H1 (cell line): ENCODE results near the gene RGS16. TPM values are rescaled to one million over a fixed set of nuclear protein-coding genes. Genes with fewer than 3 reads are reported as not detected.

Experiments
- CHD1 ChIP-seq: IDR thresholded peaks from 2 replicates; pipeline ENCODE4 v1.6.1; 2012; ENCODE audit warnings: low read depth, low read length, improper control_type of control experiment
- MAFK ChIP-seq: IDR thresholded peaks from 2 replicates; pipeline ENCODE4 v1.6.1; 2012; ENCODE audit warnings: low read depth, mild to moderate bottlenecking, improper control_type of control experiment, low read length
- SIN3A ChIP-seq, 2 experiments: IDR thresholded peaks in 1 of 2; conservative IDR thresholded peaks in 1 of 2; 2 replicates each; pipeline ENCODE4 v1.6.1; 2011 to 2012; ENCODE audit warnings: low read length in 2 of 2, improper control_type of control experiment in 1 of 2, low read depth in 1 of 2, mild to moderate bottlenecking in 1 of 2
- USF2 ChIP-seq: IDR thresholded peaks from 2 replicates; pipeline ENCODE4 v1.6.1; 2011; ENCODE audit warnings: low read length, improper control_type of control experiment
- polyA plus RNA-seq, 7 experiments: library from polyadenylated mRNA; depleted of rRNA in 3 of 7; stranded (reverse) in 5 of 7; unstranded in 2 of 7; fragments of >200 nt in 5 of 7; fragments of 200-250 nt in 2 of 7; gene quantifications; 1 replicate in 5 of 7; 2 replicates in 1 of 7; 4 replicates in 1 of 7; pipeline versions ENCODE4 v1.2.1 to v1.2.3, GENCODE V29; 2011 to 2013; ENCODE audit warnings: missing spikeins in 2 of 7, mixed read lengths in 2 of 7
- total RNA-seq: library from RNA; stranded (reverse); fragmentation: NEBNext Ultra II Directional; extraction: Animal tissue kit (Norgen Biotek cat#: 25700); gene quantifications from 2 replicates; pipeline ENCODE4 v1.2.1, GENCODE V29; 2021

Gene RGS16
- total and polyA plus RNA-seq, 2 of the 8 experiments (the other 6 are each of a cell fraction or from before 2014, with no cell fraction given): 5.7 to 9.8 TPM

- TF ChIP-seq USF2 (no peak), CHD1 (no peak), MAFK (no peak), SIN3A (conservative IDR thresholded peaks at IDR 0.05 in 1 of 2, IDR thresholded peaks at IDR 0.05 in 1 of 2; ENCODE audit: low read depth in 1 of 2, low read length in 2 of 2) (0 out of 4 replicates have a peak, but pooled peaks of 1 of the 2 experiments have one; percentile 39)
These were observed 7.6 kb upstream of the RGS16 start (continued) for GRCh38 chr1:182611787-182612186.
